WTC11 (cell line): ENCODE measurements around the gene WWOX. TPM values are rescaled to one million over a fixed set of nuclear protein-coding genes. Genes with fewer than 3 reads are reported as not detected.

Source experiments
- ATAC-seq: fragments of 200-7000 bp; cut with Tn5 transposase; 2 replicates; pipeline ENCODE4 v1.10.0; 2021; ENCODE audit warnings: mild to moderate bottlenecking, moderate library complexity
- CTCF ChIA-PET: fragments of 300-600 bp; sonication (Branson Sonifier 250); formaldehyde crosslinking; loops from one replicate; lab custom pipeline; 2021; ENCODE audit warnings: antibody characterized with exemption; lab: Charles Lee
- POLR2A ChIA-PET: fragments of 350-600 bp; sonication (Branson Sonifier 250); formaldehyde crosslinking; loops from one replicate; lab custom pipeline; 2021; ENCODE audit warnings: antibody characterized with exemption; lab: Charles Lee
- DNase-seq: peaks from one replicate; pipeline ENCODE4 v3.0.0; 2021; ENCODE audit warnings: low spot score
- H3K27ac Mint-ChIP-seq: 2 replicates; pipeline ENCODE4 v1.8.0; 2021; ENCODE audit warnings: mixed read lengths
- H3K27me3 Mint-ChIP-seq: 2 replicates; pipeline ENCODE4 v1.8.0; 2021; ENCODE audit warnings: low read depth, mild to moderate bottlenecking, moderate library complexity, mixed read lengths
- H3K36me3 Mint-ChIP-seq: 2 replicates; pipeline ENCODE4 v1.8.0; 2021; ENCODE audit warnings: mixed read lengths
- H3K4me1 Mint-ChIP-seq: 2 replicates; pipeline ENCODE4 v1.8.0; 2022; ENCODE audit warnings: mixed read lengths
- H3K4me3 Mint-ChIP-seq: 2 replicates; pipeline ENCODE4 v1.8.0; 2021; ENCODE audit warnings: mild to moderate bottlenecking, moderate library complexity, mixed read lengths
- H3K9me3 Mint-ChIP-seq: 2 replicates; pipeline ENCODE4 v1.8.0; 2021; ENCODE audit warnings: mixed read lengths
- ARID4B ChIP-seq: sonication (generic); formaldehyde crosslinking; IDR thresholded peaks from 2 replicates; pipeline ENCODE4 v1.8.0; 2023; ENCODE audit warnings: missing genetic modification reagents, mild to moderate bottlenecking, borderline replicate concordance
- E2F1 ChIP-seq: sonication (generic); formaldehyde crosslinking; IDR thresholded peaks from 2 replicates; pipeline ENCODE4 v1.8.0; 2022; ENCODE audit warnings: mild to moderate bottlenecking, missing genetic modification reagents
- FOXJ3 ChIP-seq: sonication (generic); formaldehyde crosslinking; IDR thresholded peaks from 2 replicates; pipeline ENCODE4 v1.9.0; 2021; ENCODE audit warnings: missing genetic modification reagents, mild to moderate bottlenecking, borderline replicate concordance
- FOXP1 ChIP-seq: sonication (generic); formaldehyde crosslinking; IDR thresholded peaks from 2 replicates; pipeline ENCODE4 v1.8.0; 2022; ENCODE audit warnings: missing genetic modification reagents, mild to moderate bottlenecking, moderate library complexity, borderline replicate concordance
- GTF2I ChIP-seq: fragments of 250-450 bp; sonication (Bioruptor Pico); conservative IDR thresholded peaks from 2 replicates; pipeline ENCODE4 v1.4.0; 2021; ENCODE audit warnings: mild to moderate bottlenecking
- JAZF1 ChIP-seq: fragments of 250-450 bp; sonication (Bioruptor Pico); IDR thresholded peaks from 2 replicates; pipeline ENCODE4 v1.9.0; 2021; ENCODE audit warnings: moderate library complexity, mild to moderate bottlenecking, inconsistent platforms
- JUN ChIP-seq: sonication (generic); formaldehyde crosslinking; IDR thresholded peaks from 2 replicates; pipeline ENCODE4 v1.8.0; 2023; ENCODE audit warnings: mild to moderate bottlenecking, missing genetic modification reagents
- NR2C2 ChIP-seq: sonication (generic); formaldehyde crosslinking; IDR thresholded peaks from 2 replicates; pipeline ENCODE4 v1.8.0; 2022; ENCODE audit warnings: mild to moderate bottlenecking, missing genetic modification reagents
- PRDM15 ChIP-seq: sonication (generic); formaldehyde crosslinking; IDR thresholded peaks from 2 replicates; pipeline ENCODE4 v1.8.0; 2022; ENCODE audit warnings: missing genetic modification reagents
- TCF7 ChIP-seq: sonication (generic); formaldehyde crosslinking; IDR thresholded peaks from 2 replicates; pipeline ENCODE4 v1.8.0; 2022; ENCODE audit warnings: mild to moderate bottlenecking, low read depth, missing genetic modification reagents, moderate library complexity
- TP53 ChIP-seq: sonication (generic); formaldehyde crosslinking; IDR thresholded peaks from 2 replicates; pipeline ENCODE4 v1.8.1; 2023; ENCODE audit warnings: mild to moderate bottlenecking, missing genetic modification reagents
- USF1 ChIP-seq: sonication (generic); formaldehyde crosslinking; IDR thresholded peaks from 2 replicates; pipeline ENCODE4 v1.8.0; 2022; ENCODE audit warnings: mild to moderate bottlenecking, missing genetic modification reagents
- USF2 ChIP-seq: sonication (generic); formaldehyde crosslinking; IDR thresholded peaks from 2 replicates; pipeline ENCODE4 v1.8.1; 2023; ENCODE audit warnings: mild to moderate bottlenecking, missing genetic modification reagents, moderate library complexity
- ZNF425 ChIP-seq: fragments of 250-450 bp; sonication (Bioruptor Pico); conservative IDR thresholded peaks from 2 replicates; pipeline ENCODE4 v1.9.0; 2021; ENCODE audit warnings: mild to moderate bottlenecking
- ZSCAN18 ChIP-seq: fragments of 250-450 bp; sonication (Bioruptor Pico); IDR thresholded peaks from 2 replicates; pipeline ENCODE4 v2.1.2; 2022; ENCODE audit warnings: mild to moderate bottlenecking, moderate library complexity
- total RNA-seq: library from RNA; stranded (reverse); gene quantifications from 3 replicates; pipeline ENCODE4 v1.2.3, GENCODE V29; 2021
- TF ChIP-seq, protein P1 (sequence below): sonication (generic); formaldehyde crosslinking; IDR thresholded peaks from 2 replicates; pipeline ENCODE4 v1.8.1; 2023; ENCODE audit warnings: mild to moderate bottlenecking, missing genetic modification reagents
- TF ChIP-seq, protein P2 (sequence below): sonication (generic); formaldehyde crosslinking; conservative IDR thresholded peaks from 2 replicates; pipeline ENCODE4 v1.8.1; 2022; ENCODE audit warnings: mild to moderate bottlenecking, missing genetic modification reagents

The WWOX gene
- total RNA-seq, 1 experiment from 2014 or later, result 15.7 TPM

GRCh38 chr16:79217375-79218011 is 1118.0 kb downstream of the WWOX start (continued):
- TF ChIP-seq PRDM15 (no peak), NR2C2 (CRISPR knock-in tag) (no peak), USF2 (CRISPR knock-in tag) (no peak)
- TF ChIP-seq, protein P1, sequence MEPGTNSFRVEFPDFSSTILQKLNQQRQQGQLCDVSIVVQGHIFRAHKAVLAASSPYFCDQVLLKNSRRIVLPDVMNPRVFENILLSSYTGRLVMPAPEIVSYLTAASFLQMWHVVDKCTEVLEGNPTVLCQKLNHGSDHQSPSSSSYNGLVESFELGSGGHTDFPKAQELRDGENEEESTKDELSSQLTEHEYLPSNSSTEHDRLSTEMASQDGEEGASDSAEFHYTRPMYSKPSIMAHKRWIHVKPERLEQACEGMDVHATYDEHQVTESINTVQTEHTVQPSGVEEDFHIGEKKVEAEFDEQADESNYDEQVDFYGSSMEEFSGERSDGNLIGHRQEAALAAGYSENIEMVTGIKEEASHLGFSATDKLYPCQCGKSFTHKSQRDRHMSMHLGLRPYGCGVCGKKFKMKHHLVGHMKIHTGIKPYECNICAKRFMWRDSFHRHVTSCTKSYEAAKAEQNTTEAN (CRISPR knock-in tag), result no peak

- Mint-ChIP-seq H3K4me3 (no peak overlapping the region), H3K27ac (no peak overlapping the region), H3K36me3 (peaks cover 7% of the 10 kb centered on the region), H3K9me3 (peaks cover 9% of the 10 kb centered on the region), H3K27me3 (no peaks in the 10 kb centered on the region), H3K4me1 (peaks cover 10% of the 10 kb centered on the region)
- POLR2A ChIA-PET, result no interaction called here
- DNase-seq, result no peak
- ATAC-seq, result no peak
- CTCF ChIA-PET, result interaction anchor here (0.6 kb wide), 1 partner anchor 382 kb away, joined by 4 read pairs; the partner anchor contains the start of gene MAF
- no peak for TF ChIP-seq E2F1 (CRISPR knock-in tag)
- TF ChIP-seq ARID4B (CRISPR knock-in tag), result no peak
- TF ChIP-seq JAZF1 (CRISPR knock-in tag), result no peak
- no peak for TF ChIP-seq FOXP1
- no peak for TF ChIP-seq TP53
- TF ChIP-seq JUN (CRISPR knock-in tag), result no peak
- TF ChIP-seq USF1, result no peak
- no peak for TF ChIP-seq NR2C2 (CRISPR knock-in tag)
- TF ChIP-seq ZNF425, result no peak
- TF ChIP-seq TCF7, result no peak
- TF ChIP-seq GTF2I (CRISPR knock-in tag), result no peak
- TF ChIP-seq FOXJ3 (CRISPR knock-in tag), result no peak
- TF ChIP-seq, protein P2, sequence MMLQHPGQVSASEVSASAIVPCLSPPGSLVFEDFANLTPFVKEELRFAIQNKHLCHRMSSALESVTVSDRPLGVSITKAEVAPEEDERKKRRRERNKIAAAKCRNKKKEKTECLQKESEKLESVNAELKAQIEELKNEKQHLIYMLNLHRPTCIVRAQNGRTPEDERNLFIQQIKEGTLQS, result no peak
- TF ChIP-seq ZSCAN18 (CRISPR knock-in tag), result no peak
Measured at GRCh38 chr16:79218351-79218750, 1118.9 kb downstream of the WWOX start.
